Astrocyte of the hippocampus (primary cell): Measurements from ENCODE around the gene HYAL3.
"Not testable (repeated sequence)": the region's sequence is repeated elsewhere in the genome, so short reads cannot be mapped to it uniquely, and the experiment has no call there.

ENCODE experiments used
- DNase-seq: peaks from one replicate; pipeline ENCODE4 v3.0.0; 2011; ENCODE audit warnings: low read depth, low spot score

The HYAL3 gene

DNA sequence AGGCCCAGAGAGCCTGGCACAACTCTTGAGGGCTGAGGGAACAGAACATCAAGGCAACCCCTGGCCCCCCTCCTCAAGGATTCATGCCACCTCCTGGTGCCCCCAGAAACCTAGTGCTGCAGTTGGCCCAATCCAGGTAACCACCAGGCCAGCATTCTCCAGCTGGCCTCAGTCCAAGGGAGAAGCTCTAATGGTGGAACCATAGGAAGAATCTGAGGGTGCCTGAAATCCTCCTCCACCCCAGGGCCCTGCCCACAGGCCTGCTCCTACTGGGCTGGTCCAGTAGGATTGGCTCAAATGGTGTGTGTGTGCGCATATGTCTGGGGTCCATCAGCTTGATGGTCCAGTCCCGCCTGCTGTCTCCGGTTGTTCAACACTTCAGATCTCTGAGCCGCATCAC is 15.6 kb upstream of the HYAL3 start:
- DNase-seq = no peak

- DNase-seq = no peak
These were observed 15.1 kb upstream of the HYAL3 start for GRCh38 chr3:50314342-50314741.

DNA sequence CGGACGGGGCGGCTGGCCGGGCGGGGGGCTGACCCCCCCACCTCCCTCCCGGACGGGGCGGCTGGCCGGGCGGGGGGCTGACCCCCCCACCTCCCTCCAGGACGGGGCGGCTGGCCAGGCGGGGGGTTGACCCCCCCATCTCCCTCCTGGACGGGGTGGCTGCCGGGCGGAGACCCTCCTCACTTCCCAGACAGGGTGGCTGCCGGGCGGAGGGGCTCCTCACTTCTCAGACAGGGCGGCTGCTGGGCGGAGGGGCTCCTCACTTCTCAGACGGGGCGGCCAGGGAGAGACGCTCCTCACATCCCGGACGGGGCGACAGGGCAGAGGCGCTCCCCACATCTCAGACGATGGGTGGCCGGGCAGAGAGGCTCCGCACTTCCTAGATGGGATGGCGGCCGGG is 12.8 kb upstream of the HYAL3 start:
- not testable (repeated sequence) for DNase-seq

- peak; percentile 54 for DNase-seq
These were observed 5.4 kb upstream of the HYAL3 start for GRCh38 chr3:50304601-50305000.

DNA sequence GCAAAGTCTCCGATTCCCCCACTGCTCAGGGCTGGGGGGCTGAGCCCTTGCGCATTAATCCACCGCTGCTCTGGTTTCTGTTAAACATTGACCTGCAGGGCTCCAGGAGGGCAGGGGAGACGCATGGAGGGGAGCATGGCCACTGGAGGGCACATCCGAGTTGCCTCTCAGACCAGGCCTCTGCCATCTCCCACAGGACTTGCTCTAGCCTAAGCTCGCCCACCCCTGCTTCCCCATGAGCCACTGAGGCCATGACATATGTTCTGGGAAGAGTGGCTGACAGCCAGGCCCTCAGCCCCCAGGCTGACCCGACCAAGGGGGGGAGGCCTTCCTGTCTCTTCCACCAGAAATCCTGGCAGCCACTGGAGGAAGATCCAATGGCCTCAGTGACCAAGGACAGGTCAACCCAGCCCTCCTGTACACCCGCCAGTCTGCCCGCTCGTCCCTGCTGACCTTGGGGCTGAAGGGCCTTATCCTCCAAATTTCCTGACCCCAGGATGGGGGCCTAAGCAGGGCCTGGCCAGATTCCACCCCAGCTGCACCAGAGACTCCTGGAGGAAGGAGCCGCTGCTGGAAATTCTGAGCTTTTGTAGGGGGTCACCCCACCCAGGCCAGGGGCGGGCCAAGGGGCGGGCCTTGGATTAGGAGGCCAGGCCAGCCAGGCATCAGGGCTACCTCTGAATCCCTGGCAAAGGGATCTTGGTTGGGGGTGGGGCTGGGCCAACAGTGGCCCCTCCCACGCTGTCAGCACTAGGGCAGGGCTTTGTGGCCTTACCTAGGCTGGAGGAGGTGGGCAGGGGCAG is 4.0 kb upstream of the HYAL3 start, which contains the start of gene HYAL1:
Gene HYAL1, minus strand, starts transcription at position 562 of the 803 bp plus-strand sequence. CDS start 618 bp downstream, outside the sequence.
- DNase-seq = no peak

DNA sequence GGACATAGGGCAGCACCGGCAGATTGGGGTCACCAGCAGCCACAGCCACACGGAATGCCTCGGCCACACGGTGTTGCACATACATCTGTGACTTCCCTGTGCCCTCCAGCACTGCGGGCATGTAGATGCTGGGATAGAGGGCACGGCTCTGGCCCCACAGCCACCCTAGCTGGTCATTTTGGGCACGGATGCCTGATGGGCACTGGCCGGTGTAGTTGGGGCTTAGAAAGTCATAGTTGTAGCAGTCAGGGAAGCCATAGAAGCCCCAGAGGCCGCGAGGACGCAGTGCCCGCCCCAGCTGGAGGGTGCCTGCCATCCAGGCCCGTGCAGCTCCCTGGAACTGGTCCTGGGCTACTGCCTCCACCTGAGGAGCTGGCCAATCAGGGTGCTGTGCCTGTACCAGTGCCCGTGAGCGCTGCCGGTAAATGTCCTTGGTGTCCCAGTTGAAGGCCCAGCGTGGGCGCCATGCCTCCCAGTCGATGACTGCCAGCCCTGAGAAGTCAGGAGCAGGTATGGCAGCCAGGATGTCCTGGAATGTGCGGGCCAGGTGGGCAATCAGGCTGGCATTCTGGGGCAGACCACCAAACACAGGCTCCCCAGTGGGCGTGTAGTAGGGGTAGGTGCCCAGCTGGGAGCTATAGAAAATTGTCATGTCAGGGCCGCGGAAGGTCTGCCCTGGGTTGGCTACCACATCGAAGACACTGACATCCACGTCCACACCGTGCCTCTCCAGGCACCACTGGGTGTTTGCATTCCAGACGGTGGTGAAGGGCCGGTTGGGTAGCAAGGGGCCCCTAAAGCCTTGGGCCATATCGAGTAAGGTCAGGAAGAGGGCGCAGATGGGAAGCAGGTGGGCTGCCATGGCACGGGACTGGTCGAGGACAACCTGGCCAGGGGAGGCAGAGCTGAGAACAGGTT is 3.1 kb upstream of the HYAL3 start:
- no peak for DNase-seq

- DNase-seq = no peak
These were observed 1.6 kb upstream of the HYAL3 start for GRCh38 chr3:50300681-50301254.

DNA sequence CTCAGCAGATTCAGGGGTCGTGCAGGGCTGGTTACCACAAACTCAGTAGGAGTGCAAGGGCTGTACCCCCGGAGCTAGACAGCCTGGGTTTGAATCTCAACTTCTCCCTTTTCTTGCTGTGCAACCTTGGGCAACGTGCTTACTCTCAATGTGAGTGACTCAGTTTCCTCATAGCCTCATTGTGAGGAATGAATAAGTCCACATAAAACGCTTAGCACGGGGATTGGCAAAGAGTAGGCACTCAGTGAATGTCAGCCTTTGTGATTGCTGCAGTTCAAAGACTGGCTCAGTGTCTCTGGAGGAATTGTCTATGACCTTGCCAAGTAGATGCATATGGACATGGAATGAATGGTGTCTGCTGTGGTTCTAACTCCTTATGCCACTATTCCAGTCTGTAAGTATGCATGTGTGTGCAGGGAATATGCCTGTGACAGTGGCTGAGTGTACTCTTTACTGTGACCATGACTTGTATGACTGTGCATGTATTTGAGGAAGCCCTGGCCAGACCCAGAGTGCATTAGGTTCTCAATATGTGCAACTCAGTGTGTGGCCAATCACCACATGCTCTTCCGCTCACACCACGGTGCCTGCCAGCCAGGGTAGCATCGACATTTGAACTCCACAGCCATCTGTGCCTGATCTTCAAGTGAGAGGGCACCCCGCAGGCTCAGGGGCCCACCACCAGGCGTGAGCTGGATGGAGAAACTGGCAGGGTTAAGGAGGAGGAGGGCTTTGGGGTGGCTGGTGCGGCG is 900 bp upstream of the HYAL3 start:
- no peak for DNase-seq

- no peak for DNase-seq
These were observed 378 bp upstream of the HYAL3 start for GRCh38 chr3:50299638-50299928.

DNA sequence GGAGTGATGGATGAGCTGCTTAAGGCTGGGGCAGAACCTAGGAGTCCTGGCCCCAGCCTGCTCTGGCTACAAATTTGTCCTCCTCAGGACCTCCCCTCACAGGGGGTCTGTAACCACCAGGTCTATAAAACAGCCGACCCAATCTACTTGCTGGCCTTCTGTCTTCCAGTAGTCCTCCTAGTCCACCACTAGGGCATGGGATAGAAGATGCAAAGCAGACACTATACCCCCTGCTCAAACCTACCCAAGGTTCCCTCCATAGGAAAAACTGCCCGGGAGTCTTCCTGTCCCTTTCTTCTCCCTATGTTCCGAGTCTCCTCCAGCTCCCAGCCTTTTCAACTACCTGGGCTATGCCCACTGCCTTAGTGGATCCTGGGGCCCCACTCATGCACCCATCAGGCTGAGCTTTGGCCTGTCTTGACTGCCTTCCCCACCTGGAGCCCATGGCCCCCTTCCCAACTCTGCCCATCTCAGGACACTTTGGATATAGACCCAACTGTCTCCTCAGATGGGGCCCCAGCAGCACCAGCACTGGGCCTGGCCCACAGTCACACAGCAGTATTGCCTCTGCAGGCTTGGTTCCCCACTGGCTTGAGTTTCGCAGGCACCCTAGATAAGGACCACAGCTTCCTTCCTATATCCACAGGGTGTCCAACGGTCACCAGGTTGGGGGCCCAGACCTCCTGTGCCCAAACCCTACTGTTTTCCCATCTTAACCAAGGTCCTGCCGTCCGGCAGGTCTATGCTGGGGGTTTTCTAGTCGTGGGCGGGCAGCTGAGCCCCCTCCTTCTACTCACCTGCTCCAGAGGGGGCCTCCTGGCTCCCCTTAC is 1.1 kb downstream of the HYAL3 start:
- DNase-seq = peak; percentile 1

DNA sequence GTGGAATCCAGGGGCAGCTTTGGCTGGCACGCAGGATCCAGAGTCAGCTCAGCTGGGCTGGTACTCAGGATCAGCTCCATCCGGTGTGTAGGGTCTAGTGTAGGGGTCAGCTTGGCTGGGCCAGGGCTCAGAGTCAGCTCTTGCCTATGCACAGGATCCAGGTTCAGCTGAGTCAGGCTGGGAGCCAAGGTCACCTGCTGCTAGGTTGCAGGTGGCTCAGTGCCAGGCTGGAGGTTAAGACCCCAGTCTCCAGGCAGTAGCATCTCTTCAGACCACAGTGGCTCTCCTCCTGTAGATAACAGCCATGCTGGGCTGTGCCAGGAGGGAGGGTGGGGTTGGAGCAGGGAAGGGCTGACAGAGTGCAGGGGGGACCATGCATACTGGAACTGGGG is 1.8 kb downstream of the HYAL3 start:
- DNase-seq = peak; percentile 0

DNA sequence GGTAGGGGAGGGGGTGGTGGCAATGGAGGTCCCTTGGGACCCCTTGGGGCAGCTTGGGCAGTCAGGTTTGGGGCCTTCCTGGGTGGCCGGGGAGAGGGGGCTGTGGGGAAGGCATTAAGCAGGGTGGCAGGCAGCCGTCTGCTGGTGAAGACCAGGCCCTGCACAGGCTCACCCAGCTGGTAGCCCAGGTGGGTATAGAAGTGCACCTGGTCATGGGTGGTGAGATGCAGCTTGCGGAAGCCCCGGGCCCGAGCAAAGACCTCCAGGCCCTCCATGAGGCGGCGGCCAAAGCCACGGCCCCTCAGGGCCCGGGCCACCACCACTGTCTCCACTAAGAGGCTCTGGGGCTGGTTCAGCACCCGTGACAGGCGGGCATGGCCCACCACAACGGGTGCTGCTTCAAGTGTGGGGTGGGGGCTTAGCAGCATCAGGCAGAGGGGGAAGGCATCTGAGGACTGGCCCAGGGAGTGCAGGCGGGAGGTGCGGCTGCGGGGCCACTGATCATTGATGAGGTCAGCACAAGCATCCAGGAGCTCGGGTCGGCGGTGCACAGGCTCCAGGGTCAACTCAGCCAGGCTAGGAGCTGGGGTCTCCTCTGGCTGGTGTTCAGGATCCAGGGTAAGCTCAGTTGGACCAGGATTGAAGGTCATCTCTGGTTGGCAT is 2.4 kb downstream of the HYAL3 start:
- peak; percentile 0 for DNase-seq

GRCh38 chr3:50295553-50296431 is 3.4 kb downstream of the HYAL3 start:
- DNase-seq = no peak

DNA sequence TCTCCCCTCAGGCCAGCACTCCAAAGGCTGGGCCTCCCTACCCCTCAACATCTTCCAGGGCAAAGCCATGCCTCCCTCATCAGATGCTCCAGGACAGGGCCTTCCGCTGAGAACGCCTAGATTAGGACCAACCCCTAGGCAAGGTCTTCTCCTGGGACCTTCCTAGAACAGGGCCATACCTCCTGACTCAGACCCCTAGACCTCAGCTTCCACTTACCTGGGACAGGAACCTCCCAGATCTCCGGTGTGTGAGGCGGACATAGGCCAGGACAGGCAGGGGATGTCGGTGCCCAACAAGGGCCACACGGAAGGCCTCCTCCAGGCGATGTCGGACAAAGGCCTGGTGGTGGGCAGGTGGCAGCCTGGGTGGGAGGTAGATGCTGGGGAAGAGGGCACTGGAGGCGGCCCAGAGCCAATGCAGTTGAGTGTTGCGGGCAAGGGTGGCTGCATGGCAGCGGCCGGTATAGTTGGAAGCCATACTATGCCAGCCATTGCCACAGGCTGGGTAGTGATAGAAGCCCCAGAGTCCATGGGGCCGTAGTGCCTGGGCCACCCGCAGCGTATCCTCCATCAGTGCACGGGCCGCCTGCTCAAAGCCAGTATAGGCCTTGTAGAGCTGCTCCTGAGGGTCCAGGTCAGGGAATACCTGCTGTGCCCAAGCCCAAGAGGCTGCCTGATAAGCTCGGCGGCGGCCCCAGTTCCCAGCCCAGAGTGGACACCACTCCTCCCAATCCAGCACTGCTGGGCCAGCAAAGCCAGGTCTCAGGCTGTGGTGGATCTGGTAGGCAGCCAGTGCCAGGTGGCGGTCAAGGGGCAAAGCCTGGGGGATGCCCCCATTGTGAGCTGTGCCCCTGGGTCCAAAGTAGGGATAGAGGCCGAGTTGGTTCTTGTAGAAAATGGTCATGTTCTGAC is 4.5 kb downstream of the HYAL3 start:
- no peak for DNase-seq

DNA sequence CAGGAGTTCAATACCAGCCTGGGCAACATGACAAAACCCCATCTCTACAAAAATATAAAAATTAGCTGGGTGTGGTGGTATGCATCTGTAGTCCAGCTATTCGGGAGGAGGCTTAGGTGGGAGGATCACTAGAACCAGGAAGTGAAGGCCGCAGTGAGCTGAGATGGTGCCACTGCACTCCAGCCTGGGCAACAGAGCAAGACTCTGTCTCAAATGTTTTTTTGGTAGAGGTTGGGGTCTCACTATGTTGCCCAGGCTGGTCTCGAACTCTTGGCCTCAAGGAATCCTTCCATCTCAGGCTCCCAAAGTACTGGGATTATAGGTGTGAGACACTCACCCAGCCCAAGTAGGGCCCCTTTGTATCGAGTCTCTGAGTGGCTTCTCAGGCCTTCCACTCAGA is 5.1 kb downstream of the HYAL3 start:
- no peak for DNase-seq

- no peak for DNase-seq
These were observed 6.0 kb downstream of the HYAL3 start for GRCh38 chr3:50293079-50293801.
